SU-DHL-6 (cell line): ENCODE measurements around the gene SYT7.

Experiments used
- CTCF ChIP-seq: fragments of 200-600 bp; sonication (generic); IDR thresholded peaks from one replicate; pipeline ENCODE4 v1.5.1; 2017; ENCODE audit warnings: antibody characterized with exemption, mild to moderate bottlenecking, low read length, moderate library complexity; ENCODE audit not compliant: insufficient read depth, poor library complexity, severe bottlenecking
- EZH2phosphoT487 ChIP-seq: fragments of 200-600 bp; sonication (generic), shearing (Covaris generic); conservative IDR thresholded peaks from 2 replicates; pipeline ENCODE4 v1.6.1; 2018; ENCODE audit warnings: mild to moderate bottlenecking, antibody characterized with exemption, low read length, moderate library complexity, mixed read lengths

GRCh38 chr11:61560751-61561150 lies 20.1 kb downstream of the SYT7 start:
- no peak for TF ChIP-seq CTCF
- no peak for TF ChIP-seq EZH2phosphoT487
